ENCODE measurements around the gene AFF3.

AFF3 gene

DNA sequence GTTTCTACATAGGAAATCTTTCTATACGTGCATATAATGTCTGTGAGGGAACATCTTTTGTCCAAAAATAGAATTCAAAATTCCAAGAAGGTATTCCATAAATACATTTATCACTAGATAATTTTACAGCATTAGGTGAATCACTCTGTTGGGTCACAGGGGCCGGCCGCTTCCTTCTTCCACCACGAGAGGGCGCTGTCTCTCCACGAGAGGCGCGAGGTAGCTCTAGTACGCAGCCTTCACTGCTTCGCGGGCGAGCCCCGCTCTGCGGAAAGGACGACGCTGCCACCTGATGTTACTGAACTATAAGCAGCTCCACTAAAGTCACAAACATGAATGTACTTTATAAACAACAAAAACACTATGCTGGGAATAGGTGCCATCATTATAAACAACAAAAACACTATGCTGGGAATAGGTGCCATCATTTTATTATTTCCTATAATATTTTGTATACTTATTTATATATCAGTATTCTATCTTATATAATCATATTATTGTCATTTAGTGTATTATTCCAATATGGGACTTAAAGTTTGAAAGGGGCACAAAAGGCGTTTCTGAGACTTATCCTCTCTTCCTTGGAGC lies 583.2 kb downstream of the AFF3 start:
- TF ChIP-seq SIN3A (IDR thresholded peaks at IDR 0.05; ENCODE audit: borderline replicate concordance, insufficient read depth, low read length) (no peak), POLR2AphosphoS5 (IDR thresholded peaks at IDR 0.05; ENCODE audit: low read depth, low read length) (no peak), TAF1 (IDR thresholded peaks at IDR 0.05; ENCODE audit: borderline replicate concordance, insufficient read depth, low read length) (no peak), FOXP2 (optimal IDR thresholded peaks at IDR 0.05; ENCODE audit: borderline replicate concordance, extremely low read depth, extremely low read length, insufficient read depth) (peak; percentile 12)
- TF ChIP-seq, protein P1, sequence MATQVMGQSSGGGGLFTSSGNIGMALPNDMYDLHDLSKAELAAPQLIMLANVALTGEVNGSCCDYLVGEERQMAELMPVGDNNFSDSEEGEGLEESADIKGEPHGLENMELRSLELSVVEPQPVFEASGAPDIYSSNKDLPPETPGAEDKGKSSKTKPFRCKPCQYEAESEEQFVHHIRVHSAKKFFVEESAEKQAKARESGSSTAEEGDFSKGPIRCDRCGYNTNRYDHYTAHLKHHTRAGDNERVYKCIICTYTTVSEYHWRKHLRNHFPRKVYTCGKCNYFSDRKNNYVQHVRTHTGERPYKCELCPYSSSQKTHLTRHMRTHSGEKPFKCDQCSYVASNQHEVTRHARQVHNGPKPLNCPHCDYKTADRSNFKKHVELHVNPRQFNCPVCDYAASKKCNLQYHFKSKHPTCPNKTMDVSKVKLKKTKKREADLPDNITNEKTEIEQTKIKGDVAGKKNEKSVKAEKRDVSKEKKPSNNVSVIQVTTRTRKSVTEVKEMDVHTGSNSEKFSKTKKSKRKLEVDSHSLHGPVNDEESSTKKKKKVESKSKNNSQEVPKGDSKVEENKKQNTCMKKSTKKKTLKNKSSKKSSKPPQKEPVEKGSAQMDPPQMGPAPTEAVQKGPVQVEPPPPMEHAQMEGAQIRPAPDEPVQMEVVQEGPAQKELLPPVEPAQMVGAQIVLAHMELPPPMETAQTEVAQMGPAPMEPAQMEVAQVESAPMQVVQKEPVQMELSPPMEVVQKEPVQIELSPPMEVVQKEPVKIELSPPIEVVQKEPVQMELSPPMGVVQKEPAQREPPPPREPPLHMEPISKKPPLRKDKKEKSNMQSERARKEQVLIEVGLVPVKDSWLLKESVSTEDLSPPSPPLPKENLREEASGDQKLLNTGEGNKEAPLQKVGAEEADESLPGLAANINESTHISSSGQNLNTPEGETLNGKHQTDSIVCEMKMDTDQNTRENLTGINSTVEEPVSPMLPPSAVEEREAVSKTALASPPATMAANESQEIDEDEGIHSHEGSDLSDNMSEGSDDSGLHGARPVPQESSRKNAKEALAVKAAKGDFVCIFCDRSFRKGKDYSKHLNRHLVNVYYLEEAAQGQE (IDR thresholded peaks at IDR 0.05; ENCODE audit: insufficient read depth in 1 of 2, low read depth in 2 of 2, low read length in 2 of 2): no peak

DNA sequence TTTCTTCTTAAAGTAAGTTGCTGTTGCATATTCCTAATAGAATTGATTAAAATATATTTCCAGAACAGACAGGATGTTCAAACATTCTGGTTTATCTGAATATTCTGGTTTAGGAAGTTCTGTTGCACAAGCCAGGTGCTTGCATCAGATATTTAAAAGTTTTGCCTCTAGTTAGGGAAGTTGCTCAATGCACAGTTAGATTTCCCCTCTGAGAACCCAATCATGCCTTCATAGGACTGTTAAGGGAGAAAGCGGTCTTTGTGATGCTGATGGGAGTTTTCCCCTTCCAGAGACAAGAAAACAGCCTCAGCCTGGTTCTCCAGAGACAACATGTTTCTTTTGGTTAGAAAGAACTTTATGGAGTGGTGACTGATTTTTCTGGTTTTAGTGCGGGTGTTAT lies 587.0 kb downstream of the AFF3 start:
- TF ChIP-seq SIN3A (IDR thresholded peaks at IDR 0.05; ENCODE audit: borderline replicate concordance, insufficient read depth, low read length): no peak
- TF ChIP-seq, protein P1 (IDR thresholded peaks at IDR 0.05; ENCODE audit: insufficient read depth in 1 of 2, low read depth in 2 of 2, low read length in 2 of 2): no peak
- no peak for TF ChIP-seq TAF1 (IDR thresholded peaks at IDR 0.05; ENCODE audit: borderline replicate concordance, insufficient read depth, low read length)
- no peak for TF ChIP-seq POLR2AphosphoS5 (IDR thresholded peaks at IDR 0.05; ENCODE audit: low read depth, low read length)
- no peak for TF ChIP-seq FOXP2 (optimal IDR thresholded peaks at IDR 0.05; ENCODE audit: borderline replicate concordance, extremely low read depth, extremely low read length, insufficient read depth)

GRCh38 chr2:99554871-99555270 lies 587.5 kb downstream of the AFF3 start:
- TF ChIP-seq SIN3A (IDR thresholded peaks at IDR 0.05; ENCODE audit: borderline replicate concordance, insufficient read depth, low read length) (no peak), POLR2AphosphoS5 (IDR thresholded peaks at IDR 0.05; ENCODE audit: low read depth, low read length) (no peak), FOXP2 (optimal IDR thresholded peaks at IDR 0.05; ENCODE audit: borderline replicate concordance, extremely low read depth, extremely low read length, insufficient read depth) (no peak), TAF1 (IDR thresholded peaks at IDR 0.05; ENCODE audit: borderline replicate concordance, insufficient read depth, low read length) (no peak)
- TF ChIP-seq, protein P1 (IDR thresholded peaks at IDR 0.05; ENCODE audit: insufficient read depth in 1 of 2, low read depth in 2 of 2, low read length in 2 of 2): no peak

- TF ChIP-seq POLR2AphosphoS5 (IDR thresholded peaks at IDR 0.05; ENCODE audit: low read depth, low read length) (no peak), TAF1 (IDR thresholded peaks at IDR 0.05; ENCODE audit: borderline replicate concordance, insufficient read depth, low read length) (no peak), SIN3A (IDR thresholded peaks at IDR 0.05; ENCODE audit: borderline replicate concordance, insufficient read depth, low read length) (no peak), FOXP2 (optimal IDR thresholded peaks at IDR 0.05; ENCODE audit: borderline replicate concordance, extremely low read depth, extremely low read length, insufficient read depth) (no peak)
- TF ChIP-seq, protein P1 (IDR thresholded peaks at IDR 0.05; ENCODE audit: insufficient read depth in 1 of 2, low read depth in 2 of 2, low read length in 2 of 2): no peak
Measured at GRCh38 chr2:99554238-99554637, 588.2 kb downstream of the AFF3 start.

All from PFSK-1 (cell line).